Thyroid gland (tissue), 4 donors: ENCODE data around the gene GDF11. TPM values are rescaled to one million over a fixed set of nuclear protein-coding genes. Genes with fewer than 3 reads are reported as not detected.

Experiments
- DNase-seq, 2 donors: peaks; one replicate each; pipeline ENCODE4 v3.0.0-alpha.2; 2019
- H3K27ac ChIP-seq, 3 donors: fragments of 200-600 bp; sonication (generic); 1 replicate in 2 of 3; 2 replicates in 1 of 3; pipeline ENCODE4 v1.5.1; 2016 to 2019; ENCODE audit warnings: mild to moderate bottlenecking in 1 of 3, moderate library complexity in 1 of 3
- H3K27me3 ChIP-seq: fragments of 200-600 bp; sonication (generic); one replicate; pipeline ENCODE4 v1.5.1; 2019
- H3K36me3 ChIP-seq, 2 donors: fragments of 200-600 bp; sonication (generic); one replicate each; pipeline ENCODE4 v1.5.1; 2016 to 2019
- H3K4me1 ChIP-seq, 2 donors: fragments of 200-600 bp; sonication (generic); one replicate each; pipeline ENCODE4 v1.5.1; 2017 to 2019
- H3K4me3 ChIP-seq, 3 donors: fragments of 200-600 bp; sonication (generic); replicated peaks in 1 of 3; 1 replicate in 2 of 3; 2 replicates in 1 of 3; pipeline ENCODE4 v1.5.1; 2016; ENCODE audit warnings: mild to moderate bottlenecking in 1 of 3
- H3K9me3 ChIP-seq: fragments of 200-600 bp; sonication (generic); one replicate; pipeline ENCODE4 v1.5.1; 2017
- POLR2A ChIP-seq, 2 donors: fragments of 450-650 bp; IDR thresholded peaks; one replicate each; pipeline ENCODE4 v1.6.1; 2017; ENCODE audit warnings: antibody characterized with exemption in 2 of 2, mild to moderate bottlenecking in 2 of 2, moderate library complexity in 1 of 2
- WGBS, 2 donors: methylation state at CpG; one replicate each; pipeline ENCODE4 v1.1.5; 2017; 5-methylcytosine and 5-hydroxymethylcytosine counted together
- intact Hi-C: fragments of 100-400 bp; cut with DNase I; formaldehyde crosslinking; loops from one replicate; pipeline ENCODE4 v1.15.1; 2023
- total RNA-seq, 4 donors: library from RNA; depleted of rRNA; stranded (reverse); fragments of >200 nt; gene quantifications; one replicate each; pipeline ENCODE4 v1.2.3, GENCODE V29; 2016
- TF ChIP-seq, protein P1 (sequence below), 6 experiments: fragments of 200-600 bp in 3 of 6; fragments of 450-650 bp in 3 of 6; sonication (generic) in 3 of 6; IDR thresholded peaks; one replicate each; pipeline ENCODE4 v1.5.1; 2016 to 2019; ENCODE audit warnings: antibody characterized with exemption in 6 of 6, mild to moderate bottlenecking in 2 of 6, inconsistent platforms in 1 of 6, moderate library complexity in 1 of 6

The GDF11 gene
- total RNA-seq, 4 donors from 2014 or later, result 4.8 to 7.5 (median 6.7) TPM

GRCh38 chr12:55707219-55707671 is 35.7 kb upstream of the GDF11 start:
- H3K27me3 ChIP-seq, result no peaks in the 10 kb centered on the region
- H3K27ac ChIP-seq, result peak overlapping the region in 2 of 3 donors; percentile 33 to 61
- intact Hi-C loops, result no loop called here
- DNase-seq, result peak in 1 of 2 donors; percentile 5
- peaks cover 9 to 15% of the 10 kb centered on the region in 2 donors for H3K4me1 ChIP-seq
- H3K36me3 ChIP-seq, result no peaks in the 10 kb centered on the region
- no peak for TF ChIP-seq POLR2A (IDR thresholded peaks at IDR 0.05)
- TF ChIP-seq, protein P1, sequence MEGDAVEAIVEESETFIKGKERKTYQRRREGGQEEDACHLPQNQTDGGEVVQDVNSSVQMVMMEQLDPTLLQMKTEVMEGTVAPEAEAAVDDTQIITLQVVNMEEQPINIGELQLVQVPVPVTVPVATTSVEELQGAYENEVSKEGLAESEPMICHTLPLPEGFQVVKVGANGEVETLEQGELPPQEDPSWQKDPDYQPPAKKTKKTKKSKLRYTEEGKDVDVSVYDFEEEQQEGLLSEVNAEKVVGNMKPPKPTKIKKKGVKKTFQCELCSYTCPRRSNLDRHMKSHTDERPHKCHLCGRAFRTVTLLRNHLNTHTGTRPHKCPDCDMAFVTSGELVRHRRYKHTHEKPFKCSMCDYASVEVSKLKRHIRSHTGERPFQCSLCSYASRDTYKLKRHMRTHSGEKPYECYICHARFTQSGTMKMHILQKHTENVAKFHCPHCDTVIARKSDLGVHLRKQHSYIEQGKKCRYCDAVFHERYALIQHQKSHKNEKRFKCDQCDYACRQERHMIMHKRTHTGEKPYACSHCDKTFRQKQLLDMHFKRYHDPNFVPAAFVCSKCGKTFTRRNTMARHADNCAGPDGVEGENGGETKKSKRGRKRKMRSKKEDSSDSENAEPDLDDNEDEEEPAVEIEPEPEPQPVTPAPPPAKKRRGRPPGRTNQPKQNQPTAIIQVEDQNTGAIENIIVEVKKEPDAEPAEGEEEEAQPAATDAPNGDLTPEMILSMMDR (IDR thresholded peaks at IDR 0.05), result no peak
- 12 to 15% methylated on average over 14 to 16 of the region's 22 CpGs for WGBS, 2 donors
- H3K4me3 ChIP-seq, result peak overlapping the region in 2 of 3 donors; percentile 22 to 47
- H3K9me3 ChIP-seq, result no peaks in the 10 kb centered on the region

DNA sequence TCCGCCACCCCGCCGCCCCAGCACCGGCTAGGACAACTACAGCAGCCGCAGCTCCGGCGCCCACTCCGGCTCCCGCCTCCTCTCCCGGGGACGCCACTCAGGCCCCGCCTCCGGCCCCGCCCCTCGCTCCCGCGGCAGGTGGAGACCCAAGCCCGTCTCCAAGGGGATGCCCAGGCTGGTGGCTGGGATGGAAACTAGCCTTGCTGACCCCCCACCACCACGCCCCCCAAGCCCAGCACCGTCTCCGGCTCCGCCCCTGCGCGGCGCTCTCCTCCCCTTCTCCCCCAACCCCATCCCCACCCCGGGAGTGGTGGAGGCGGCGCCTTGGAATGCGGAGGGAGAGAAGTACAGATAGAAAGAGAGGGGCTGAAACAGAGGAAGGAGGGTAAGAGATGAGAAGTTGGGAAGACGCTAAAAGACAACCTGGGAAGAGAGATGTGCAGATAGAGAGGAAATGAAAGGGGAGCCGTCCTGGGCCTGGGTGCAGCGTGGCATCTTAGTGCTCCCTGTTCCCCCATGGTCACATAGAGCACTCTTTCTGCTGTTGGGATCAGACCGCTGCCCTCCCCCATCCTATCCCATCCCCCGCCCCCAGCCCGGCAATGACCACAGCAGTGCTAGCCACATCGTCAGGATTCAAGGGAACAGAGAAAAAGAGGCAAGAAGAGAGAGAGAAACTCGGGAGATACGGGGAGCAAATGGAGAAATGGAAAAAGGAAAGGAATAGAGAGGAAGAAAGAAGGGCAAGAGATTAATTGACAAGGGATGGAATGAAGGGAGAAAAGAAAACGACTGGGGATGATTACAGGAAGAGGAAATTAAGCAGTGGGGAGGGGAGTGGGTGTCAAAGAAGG is 34.9 kb upstream of the GDF11 start, which contains the start of gene ITGA7:
Gene ITGA7 (minus strand): TSS at position 64 of the 854 bp plus-strand sequence. CDS start 222 bp downstream, outside the sequence.
- Histone ChIP-seq H3K4me1 (peaks cover 9 to 15% of the 10 kb centered on the region in 2 donors), H3K27ac (peak within 1 kb of the TSS in 2 of 3 donors; percentile 33 to 61), H3K4me3 (peak within 1 kb of the TSS in 2 of 3 donors; percentile 47 to 62), H3K9me3 (no peaks in the 10 kb centered on the region), H3K27me3 (no peaks in the 10 kb centered on the region), H3K36me3 (no peaks in the 10 kb centered on the region)
- TF ChIP-seq, protein P1 (IDR thresholded peaks at IDR 0.05), result no peak
- no peak for TF ChIP-seq POLR2A (IDR thresholded peaks at IDR 0.05)
- intact Hi-C loops, result no loop called here
- DNase-seq, result peak; percentile 69 to 77
- WGBS, 2 donors, result 2% methylated on average over 22 to 23 of the region's 39 CpGs

GRCh38 chr12:55708695-55709233 is 34.2 kb upstream of the GDF11 start:
- no peak overlapping the region for H3K27ac ChIP-seq

DNA sequence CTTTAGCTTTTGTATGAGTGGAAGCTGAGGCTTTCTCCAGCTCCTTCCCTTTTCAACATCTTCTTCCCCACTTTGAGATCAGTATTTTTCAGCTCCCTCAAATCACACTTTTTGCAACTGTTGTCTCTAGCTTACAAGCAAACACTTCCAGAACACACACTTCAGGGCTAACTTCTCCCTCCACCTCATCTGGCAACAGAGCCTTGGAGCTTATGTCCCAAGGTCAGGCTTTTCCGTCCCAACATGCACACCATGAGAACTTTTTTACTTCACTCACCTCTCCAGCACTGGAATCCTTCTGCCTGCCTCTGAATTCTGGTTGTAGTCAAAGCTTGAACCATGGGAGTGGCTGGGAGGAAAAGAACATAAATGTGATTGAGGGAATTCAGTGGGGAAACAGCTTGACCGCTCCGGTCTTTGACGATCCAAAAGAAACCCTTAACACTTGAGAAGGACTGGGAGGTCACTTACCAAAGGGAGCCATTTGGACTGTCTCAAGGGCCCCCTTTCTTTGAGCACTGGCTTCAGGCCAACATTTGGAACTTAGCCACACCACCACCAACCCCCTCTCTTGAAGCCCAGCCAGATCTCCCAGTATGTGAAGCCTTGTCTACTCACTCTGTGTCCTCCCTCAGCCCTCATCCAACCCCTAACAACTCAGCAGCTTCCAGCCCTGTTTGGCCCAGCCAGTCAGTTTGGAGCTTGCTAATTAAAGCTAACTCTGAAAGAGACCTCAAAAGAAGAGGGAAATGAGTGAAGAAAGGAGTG is 31.0 kb upstream of the GDF11 start:
- H3K9me3 ChIP-seq, result no peaks in the 10 kb centered on the region
- H3K36me3 ChIP-seq, result no peaks in the 10 kb centered on the region
- WGBS, 2 donors, result 37 to 46% methylated on average over 4 of the region's 4 CpGs
- H3K4me3 ChIP-seq, result no peak overlapping the region
- H3K27me3 ChIP-seq, result no peaks in the 10 kb centered on the region
- H3K27ac ChIP-seq, result no peak overlapping the region
- H3K4me1 ChIP-seq, result peaks cover 19 to 26% of the 10 kb centered on the region in 2 donors
- DNase-seq, result no peak
- intact Hi-C loops, result no loop called here
- TF ChIP-seq, protein P1 (IDR thresholded peaks at IDR 0.05), result no peak
- no peak for TF ChIP-seq POLR2A (IDR thresholded peaks at IDR 0.05)

More at GRCh38 chr12:55708695-55709233, 34.2 kb upstream of the GDF11 start:
- TF ChIP-seq, protein P1 (IDR thresholded peaks at IDR 0.05), result no peak
- no peak for TF ChIP-seq POLR2A (IDR thresholded peaks at IDR 0.05)
- H3K4me3 ChIP-seq, result no peak overlapping the region
- no peaks in the 10 kb centered on the region for H3K9me3 ChIP-seq
- H3K27me3 ChIP-seq, result no peaks in the 10 kb centered on the region
- DNase-seq, result no peak
- peaks cover 9 to 15% of the 10 kb centered on the region in 2 donors for H3K4me1 ChIP-seq
- 37 to 38% methylated on average over 3 of the region's 3 CpGs for WGBS, 2 donors
- intact Hi-C loops, result no loop called here
- no peaks in the 10 kb centered on the region for H3K36me3 ChIP-seq
